H9 (cell line): ENCODE results near the gene DGLUCY. TPM values are rescaled to one million over a fixed set of nuclear protein-coding genes. Genes with fewer than 3 reads are reported as not detected.

ENCODE experiments used
- DNase-seq: peaks from one replicate; pipeline ENCODE4 v3.0.0-alpha.2; 2017
- H2AFZ ChIP-seq: one replicate; pipeline ENCODE4 v1.6.1; 2013; ENCODE audit warnings: mild to moderate bottlenecking, low read length, control low read depth, moderate library complexity
- H2AK5ac ChIP-seq: 2 replicates; pipeline ENCODE4 v1.6.1; 2013; ENCODE audit warnings: low read length, control low read depth, mixed read lengths; ENCODE audit not compliant: insufficient read length
- H2BK120ac ChIP-seq: one replicate; pipeline ENCODE4 v1.6.1; 2013; ENCODE audit warnings: low read depth, mild to moderate bottlenecking, low read length, control low read depth, inconsistent platforms; ENCODE audit not compliant: poor library complexity, severe bottlenecking
- H2BK12ac ChIP-seq: 2 replicates; pipeline ENCODE4 v1.6.1; 2013; ENCODE audit warnings: low read length, control low read depth, mixed read lengths, low read depth; ENCODE audit not compliant: insufficient read length
- H2BK15ac ChIP-seq: 2 replicates; pipeline ENCODE4 v1.6.1; 2013; ENCODE audit warnings: low read depth, low read length, control low read depth
- H2BK20ac ChIP-seq: one replicate; pipeline ENCODE4 v1.6.1; 2013; ENCODE audit warnings: low read depth, mild to moderate bottlenecking, low read length, control low read depth, inconsistent platforms; ENCODE audit not compliant: poor library complexity, severe bottlenecking
- H2BK5ac ChIP-seq: 2 replicates; pipeline ENCODE4 v1.6.1; 2013; ENCODE audit warnings: low read length, control low read depth, mixed read lengths; ENCODE audit not compliant: insufficient read length
- H3K14ac ChIP-seq: 2 replicates; pipeline ENCODE4 v1.6.1; 2013; ENCODE audit warnings: low read length, control low read depth; ENCODE audit not compliant: insufficient read depth
- H3K18ac ChIP-seq: 2 replicates; pipeline ENCODE4 v1.6.1; 2013; ENCODE audit warnings: low read depth, mild to moderate bottlenecking, mixed read lengths, low read length, control low read depth; ENCODE audit not compliant: insufficient read length
- H3K23ac ChIP-seq: 2 replicates; pipeline ENCODE4 v1.6.1; 2013; ENCODE audit warnings: low read length, control low read depth, mixed read lengths, low read depth; ENCODE audit not compliant: insufficient read length
- H3K23me2 ChIP-seq: 2 replicates; pipeline ENCODE4 v1.6.1; 2013; ENCODE audit warnings: low read depth, mild to moderate bottlenecking, mixed read lengths, low read length, control low read depth; ENCODE audit not compliant: insufficient read length, poor library complexity, severe bottlenecking
- H3K27ac ChIP-seq: 2 replicates; pipeline ENCODE4 v1.5.1; 2013; ENCODE audit warnings: low read length, control low read depth, mixed read lengths, low read depth; ENCODE audit not compliant: insufficient read length
- H3K27me3 ChIP-seq: 2 replicates; pipeline ENCODE4 v1.6.1; 2013; ENCODE audit warnings: low read length, control low read depth, inconsistent platforms; ENCODE audit not compliant: insufficient read depth
- H3K4ac ChIP-seq: 2 replicates; pipeline ENCODE4 v1.6.1; 2013; ENCODE audit warnings: low read depth, mild to moderate bottlenecking, control low read depth, inconsistent platforms, low read length, moderate library complexity
- H3K4me1 ChIP-seq: 2 replicates; pipeline ENCODE4 v1.6.1; 2013; ENCODE audit warnings: low read length, control low read depth, inconsistent platforms; ENCODE audit not compliant: insufficient read depth
- H3K4me2 ChIP-seq: 2 replicates; pipeline ENCODE4 v1.6.1; 2013; ENCODE audit warnings: low read length, control low read depth, mixed read lengths; ENCODE audit not compliant: insufficient read length, insufficient read depth
- H3K56ac ChIP-seq: 2 replicates; pipeline ENCODE4 v1.6.1; 2013; ENCODE audit warnings: low read depth, mild to moderate bottlenecking, mixed read lengths, low read length, control low read depth; ENCODE audit not compliant: insufficient read length
- H3K79me1 ChIP-seq: 2 replicates; pipeline ENCODE4 v1.6.1; 2013; ENCODE audit warnings: low read depth, mild to moderate bottlenecking, moderate library complexity, low read length, control low read depth, inconsistent platforms; ENCODE audit not compliant: insufficient read depth, poor library complexity, severe bottlenecking
- H3K79me2 ChIP-seq: 2 replicates; pipeline ENCODE4 v1.6.1; 2013; ENCODE audit warnings: low read length, control low read depth, inconsistent platforms; ENCODE audit not compliant: insufficient read depth
- H3K9ac ChIP-seq: 2 replicates; pipeline ENCODE4 v1.6.1; 2013; ENCODE audit warnings: low read length, control low read depth, mixed read lengths; ENCODE audit not compliant: insufficient read length; ENCODE audit errors: extremely low read depth
- H3K9me3 ChIP-seq: one replicate; pipeline ENCODE4 v1.6.1; 2013; ENCODE audit warnings: low read depth, low read length, inconsistent platforms; ENCODE audit not compliant: control insufficient read depth
- H3T11ph ChIP-seq: one replicate; pipeline ENCODE4 v1.6.1; 2013; ENCODE audit warnings: mild to moderate bottlenecking, low read length, control low read depth, inconsistent platforms
- H4K20me1 ChIP-seq: one replicate; pipeline ENCODE4 v1.6.1; 2013; ENCODE audit not compliant: control insufficient read depth, insufficient read length, insufficient read depth
- H4K5ac ChIP-seq: 2 replicates; pipeline ENCODE4 v1.6.1; 2013; ENCODE audit warnings: low read depth, mild to moderate bottlenecking, mixed read lengths, low read length, control low read depth; ENCODE audit not compliant: insufficient read length
- H4K8ac ChIP-seq: replicated peaks from 2 replicates; pipeline ENCODE4 v1.6.1; 2013; ENCODE audit warnings: low read length, control low read depth, mixed read lengths, low read depth; ENCODE audit not compliant: insufficient read length
- H4K91ac ChIP-seq: 2 replicates; pipeline ENCODE4 v1.6.1; 2013; ENCODE audit warnings: low read depth, mild to moderate bottlenecking, moderate library complexity, mixed read lengths, low read length, control low read depth; ENCODE audit not compliant: insufficient read length
- H3K27ac Mint-ChIP-seq, 3 experiments: 2 replicates in 2 of 3; 3 replicates in 1 of 3; pipeline ENCODE4 v1.8.0; 2020 to 2021; ENCODE audit warnings: mixed read lengths in 3 of 3, mild to moderate bottlenecking in 1 of 3, moderate library complexity in 1 of 3
- H3K27me3 Mint-ChIP-seq: 2 replicates; pipeline ENCODE4 v1.8.0; 2021; ENCODE audit warnings: low read depth, mild to moderate bottlenecking, moderate library complexity, mixed read lengths
- H3K36me3 Mint-ChIP-seq, 3 experiments: 2 replicates in 2 of 3; 3 replicates in 1 of 3; pipeline ENCODE4 v1.8.0; 2020 to 2021; ENCODE audit warnings: low read depth in 3 of 3, mixed read lengths in 3 of 3; ENCODE audit not compliant: insufficient read depth in 1 of 3
- H3K4me1 Mint-ChIP-seq, 2 experiments: 2 replicates each; pipeline ENCODE4 v1.8.0; 2020; ENCODE audit warnings: mixed read lengths in 2 of 2
- H3K4me3 Mint-ChIP-seq, 2 experiments: 2 replicates in 1 of 2; 3 replicates in 1 of 2; pipeline ENCODE4 v1.8.0; 2020 to 2021; ENCODE audit warnings: mild to moderate bottlenecking in 2 of 2, mixed read lengths in 2 of 2, moderate library complexity in 1 of 2
- H3K9me3 Mint-ChIP-seq, 2 experiments: 2 replicates in 1 of 2; 3 replicates in 1 of 2; pipeline ENCODE4 v1.8.0; 2020; ENCODE audit warnings: mild to moderate bottlenecking in 2 of 2, mixed read lengths in 2 of 2, moderate library complexity in 1 of 2
- CTCF ChIP-seq: fragments of 200-600 bp; sonication (generic); conservative IDR thresholded peaks from 3 replicates; pipeline ENCODE4 v1.8.0; 2021; ENCODE audit warnings: antibody characterized with exemption, mild to moderate bottlenecking
- WGBS: extraction: QIAGEN DNeasy Blood & Tissue Kit; methylation state at CpG from one replicate; pipeline ENCODE4 v1.1.7; 2013; ENCODE audit warnings: missing lambda C conversion rate, low lambda C conversion rate, mixed read lengths; ENCODE audit not compliant: insufficient read length; ENCODE audit errors: extremely low coverage; 5-methylcytosine and 5-hydroxymethylcytosine counted together
- total RNA-seq: library from RNA; stranded (reverse); gene quantifications from 2 replicates; pipeline ENCODE4 v1.2.1, GENCODE V29; 2021

DGLUCY gene
- total RNA-seq, 1 experiment from 2014 or later: 29.6 TPM

DNA sequence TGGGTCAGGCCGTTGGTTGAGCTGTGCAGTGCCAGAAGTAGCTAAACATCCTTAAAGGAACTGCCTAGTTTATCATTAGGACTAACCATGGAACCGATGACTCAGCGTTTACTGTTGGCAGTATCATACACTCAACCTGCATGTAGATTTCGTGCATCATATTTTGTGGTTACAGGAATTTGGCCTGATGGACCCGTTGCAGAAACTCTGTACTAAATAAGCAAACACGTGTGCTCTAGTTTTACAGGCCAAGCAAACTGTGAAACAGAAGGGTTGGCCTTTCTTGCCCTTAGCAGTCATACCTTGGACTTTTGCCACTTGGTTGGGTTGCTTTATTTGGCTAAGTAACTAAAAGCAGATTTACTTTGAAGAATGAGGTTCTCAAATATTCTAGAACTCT is 35.6 kb downstream of the DGLUCY start:
- Histone ChIP-seq H4K91ac (no peak overlapping the region), H3K56ac (no peak overlapping the region), H2BK120ac (no peak overlapping the region), H3K27me3 (no peaks in the 10 kb centered on the region), H3K9ac (no peak overlapping the region), H3K4me2 (no peak overlapping the region), H2BK20ac (no peak overlapping the region), H2BK15ac (no peak overlapping the region), H3K23ac (no peak overlapping the region), H4K8ac (no peak overlapping the region), H3K18ac (no peak overlapping the region), H2BK12ac (no peak overlapping the region), H3K23me2 (no peaks in the 10 kb centered on the region), H4K5ac (no peak overlapping the region), H3K27ac (no peak overlapping the region), H2BK5ac (no peak overlapping the region), H3K4me1 (no peaks in the 10 kb centered on the region), H3K9me3 (no peaks in the 10 kb centered on the region), H3T11ph (no peak overlapping the region), H4K20me1 (no peaks in the 10 kb centered on the region), H2AFZ (no peak overlapping the region), H3K14ac (no peak overlapping the region), H2AK5ac (no peak overlapping the region), H3K79me2 (no peaks in the 10 kb centered on the region), H3K4ac (no peak overlapping the region), H3K79me1 (no peaks in the 10 kb centered on the region)
- no peak overlapping the region for H3K27ac Mint-ChIP-seq
- DNase-seq: no peak
- H3K36me3 Mint-ChIP-seq: peaks cover 0 to 25% (median 23%) of the 10 kb centered on the region in 3 experiments; a peak in 5 of 7 replicates
- H3K9me3 Mint-ChIP-seq: no peaks in the 10 kb centered on the region
- no peak for TF ChIP-seq CTCF
- H3K4me1 Mint-ChIP-seq: no peaks in the 10 kb centered on the region
- no peak overlapping the region for H3K4me3 Mint-ChIP-seq
- no CpG with 5 or more reads among the region's 6 CpGs for WGBS
- H3K27me3 Mint-ChIP-seq: no peaks in the 10 kb centered on the region
